B cell (primary cell): ENCODE results near the gene UCN2. TPM values are rescaled to one million over a fixed set of nuclear protein-coding genes. Genes with fewer than 3 reads are reported as not detected.

ENCODE experiments used
- ATAC-seq: fragments of 200-7000 bp; cut with Tn5 transposase; one replicate; pipeline ENCODE4 v1.10.0; 2021; ENCODE audit warnings: low read depth, mild to moderate bottlenecking, moderate number of reproducible peaks, moderate library complexity
- CTCF ChIA-PET: fragments of 350-600 bp; sonication (Branson Sonifier 250); formaldehyde crosslinking; loops from one replicate; lab custom pipeline; 2021; ENCODE audit warnings: antibody characterized with exemption, inconsistent platforms; lab: Charles Lee
- POLR2A ChIA-PET: fragments of 350-600 bp; sonication (Branson Sonifier 250); formaldehyde crosslinking; loops from one replicate; lab custom pipeline; 2021; ENCODE audit warnings: antibody characterized with exemption; lab: Charles Lee
- DNase-seq: peaks from one replicate; pipeline ENCODE4 v3.0.0; 2013
- H2AFZ ChIP-seq: 2 replicates; pipeline ENCODE4 v1.6.1; 2012; ENCODE audit warnings: mild to moderate bottlenecking, low read depth, low read length; ENCODE audit not compliant: insufficient read depth, poor library complexity, severe bottlenecking
- H3K27ac ChIP-seq, 2 donors: 1 replicate in 1 of 2; 2 replicates in 1 of 2; pipeline ENCODE4 v1.5.1; 2012 to 2013; ENCODE audit warnings: low read length in 2 of 2, mild to moderate bottlenecking in 2 of 2, moderate library complexity in 1 of 2
- H3K27me3 ChIP-seq, 4 experiments: fragments of 200-600 bp in 1 of 4; sonication (generic) in 1 of 4; replicated peaks in 1 of 4; 1 replicate in 2 of 4; 2 replicates in 2 of 4; pipeline versions ENCODE4 v1.6.1 to v1.7.0; 2013 to 2016; ENCODE audit warnings: low read length in 3 of 4, mild to moderate bottlenecking in 2 of 4, mixed read lengths in 1 of 4, moderate library complexity in 1 of 4; ENCODE audit not compliant: insufficient read depth in 4 of 4, control insufficient read depth in 3 of 4; ENCODE audit errors: control extremely low read depth in 1 of 4
- H3K36me3 ChIP-seq, 2 experiments: replicated peaks in 1 of 2; 1 replicate in 1 of 2; 2 replicates in 1 of 2; pipeline versions ENCODE4 v1.6.1 to v1.7.1; 2013; ENCODE audit warnings: low read length in 1 of 2; ENCODE audit not compliant: insufficient read depth in 2 of 2, control insufficient read depth in 1 of 2; ENCODE audit errors: control extremely low read depth in 1 of 2, extremely low read depth in 1 of 2
- H3K4me1 ChIP-seq, 2 donors: fragments of 200-600 bp in 1 of 2; sonication (generic) in 1 of 2; 1 replicate in 1 of 2; 2 replicates in 1 of 2; pipeline versions ENCODE4 v1.5.1 to v1.6.1; 2013 to 2017; ENCODE audit warnings: low read length in 2 of 2; ENCODE audit not compliant: control insufficient read depth in 2 of 2, insufficient read depth in 2 of 2
- H3K4me2 ChIP-seq: replicated peaks from 2 replicates; pipeline ENCODE3; 2012; ENCODE audit warnings: mild to moderate bottlenecking, low read depth, low read length; ENCODE audit not compliant: poor library complexity, severe bottlenecking
- H3K4me3 ChIP-seq, 5 experiments: fragments of 200-600 bp in 1 of 5; sonication (generic) in 1 of 5; 1 replicate in 3 of 5; 2 replicates in 2 of 5; pipeline versions ENCODE4 v1.5.1 to v1.7.0; 2011 to 2016; ENCODE audit warnings: low read length in 4 of 5, mild to moderate bottlenecking in 4 of 5, low read depth in 2 of 5, control low read depth in 1 of 5, moderate library complexity in 1 of 5; ENCODE audit not compliant: insufficient read depth in 1 of 5; ENCODE audit errors: control extremely low read depth in 1 of 5, extremely low read depth in 1 of 5
- H3K79me2 ChIP-seq: fragments of 200-600 bp; sonication (generic); one replicate; pipeline ENCODE4 v1.6.0; 2016; ENCODE audit warnings: low read length; ENCODE audit not compliant: control insufficient read depth, insufficient read depth
- H3K9ac ChIP-seq: fragments of 200-600 bp; sonication (generic); 2 replicates; pipeline ENCODE4 v1.6.1; 2017; ENCODE audit warnings: mild to moderate bottlenecking, low read length, moderate library complexity
- H3K9me3 ChIP-seq, 3 donors: one replicate each; pipeline versions ENCODE4 v1.6.1 to v1.7.1; 2013; ENCODE audit warnings: low read length in 2 of 3; ENCODE audit not compliant: control insufficient read depth in 2 of 3, insufficient read depth in 1 of 3; ENCODE audit errors: control extremely low read depth in 1 of 3
- H4K20me1 ChIP-seq: 2 replicates; pipeline ENCODE4 v1.6.0; 2012; ENCODE audit warnings: mild to moderate bottlenecking, low read length; ENCODE audit not compliant: insufficient read depth, control insufficient read depth, poor library complexity, severe bottlenecking
- H3K27ac Mint-ChIP-seq: one replicate; pipeline ENCODE4 v1.8.0; 2021; ENCODE audit warnings: mixed read lengths
- H3K27me3 Mint-ChIP-seq: one replicate; pipeline ENCODE4 v1.8.0; 2021; ENCODE audit warnings: mixed read lengths
- H3K4me1 Mint-ChIP-seq: one replicate; pipeline ENCODE4 v1.8.0; 2021; ENCODE audit warnings: mixed read lengths
- H3K4me3 Mint-ChIP-seq: one replicate; pipeline ENCODE4 v1.8.0; 2021; ENCODE audit warnings: mixed read lengths
- H3K9me3 Mint-ChIP-seq: one replicate; pipeline ENCODE4 v1.8.0; 2022; ENCODE audit warnings: mixed read lengths; ENCODE audit not compliant: insufficient read depth
- CTCF ChIP-seq: fragments of 200-600 bp; IDR thresholded peaks from one replicate; pipeline ENCODE4 v1.8.0; 2022; ENCODE audit warnings: antibody characterized with exemption, mild to moderate bottlenecking
- EZH2 ChIP-seq: IDR thresholded peaks from 2 replicates; pipeline ENCODE4 v1.6.1; 2012; ENCODE audit warnings: borderline replicate concordance, low read depth, mild to moderate bottlenecking, moderate library complexity, low read length; ENCODE audit not compliant: insufficient read depth, poor library complexity, severe bottlenecking
- WGBS: methylation state at CpG from one replicate; pipeline ENCODE4 v1.1.5; 2013; ENCODE audit warnings: missing lambda C conversion rate; ENCODE audit not compliant: insufficient coverage; 5-methylcytosine and 5-hydroxymethylcytosine counted together
- intact Hi-C: fragments of 100-400 bp; cut with micrococcal nuclease; formaldehyde crosslinking; loops from one replicate; pipeline ENCODE4 v1.10.0; 2022
- polyA plus RNA-seq: library from polyadenylated mRNA; depleted of rRNA; stranded (reverse); fragments of >200 nt; gene quantifications from 2 replicates; pipeline ENCODE4 v1.2.3, GENCODE V29; 2012
- total RNA-seq, 2 donors: library from RNA; stranded (reverse); fragments of 120-200 nt in 1 of 2; gene quantifications; 1 replicate in 1 of 2; 2 replicates in 1 of 2; pipeline versions ENCODE4 v1.2.3 to v1.2.4, GENCODE V29; 2013 to 2022

Gene UCN2
- total and polyA plus RNA-seq, 2 donors (not counting 1 experiment from before 2014, with no cell fraction given) = not detected

- Histone ChIP-seq H2AFZ (no peak overlapping the region), H3K9ac (no peak overlapping the region), H3K4me3 (no peak overlapping the region), H3K36me3 (no peaks in the 10 kb centered on the region), H3K4me1 (peaks cover 4 to 9% of the 10 kb centered on the region in 2 donors), H3K4me2 (no peak overlapping the region), H3K27ac (no peak overlapping the region), H3K9me3 (no peaks in the 10 kb centered on the region), H3K27me3 (peaks cover 0 to 42% (median 7%) of the 10 kb centered on the region in 4 experiments), H3K79me2 (no peaks in the 10 kb centered on the region), H4K20me1 (no peaks in the 10 kb centered on the region)
- ATAC-seq (no peak), DNase-seq (no peak)
- TF ChIP-seq EZH2 (no peak), CTCF (no peak)
- H3K27me3 Mint-ChIP-seq = peaks cover 48% of the 10 kb centered on the region
- no peak overlapping the region for H3K4me3 Mint-ChIP-seq
- H3K9me3 Mint-ChIP-seq = no peaks in the 10 kb centered on the region
- intact Hi-C loops = no loop called here
- WGBS = 91% methylated on average over 14 of the region's 14 CpGs
- no peak overlapping the region for H3K27ac Mint-ChIP-seq
- POLR2A ChIA-PET = no interaction called here
- H3K4me1 Mint-ChIP-seq = peaks cover 9% of the 10 kb centered on the region
- CTCF ChIA-PET = no interaction called here
Measured at GRCh38 chr3:48591436-48591835, 27.9 kb upstream of the UCN2 start.

- WGBS = 36% methylated on average over 15 of the region's 15 CpGs
- Histone ChIP-seq H3K9me3 (no peaks in the 10 kb centered on the region), H3K9ac (no peak overlapping the region), H3K4me2 (no peak overlapping the region), H3K79me2 (no peaks in the 10 kb centered on the region), H3K27me3 (peaks cover 0 to 18% (median 1%) of the 10 kb centered on the region in 4 experiments), H3K4me3 (no peak overlapping the region), H4K20me1 (no peaks in the 10 kb centered on the region), H3K36me3 (no peaks in the 10 kb centered on the region), H3K4me1 (no peaks in the 10 kb centered on the region), H2AFZ (no peak overlapping the region), H3K27ac (no peak overlapping the region)
- H3K9me3 Mint-ChIP-seq = no peaks in the 10 kb centered on the region
- POLR2A ChIA-PET = no interaction called here
- DNase-seq = no peak
- no peak overlapping the region for H3K27ac Mint-ChIP-seq
- H3K4me1 Mint-ChIP-seq = no peaks in the 10 kb centered on the region
- CTCF ChIA-PET = no interaction called here
- intact Hi-C loops = no loop called here
- ATAC-seq = no peak
- peaks cover 38% of the 10 kb centered on the region for H3K27me3 Mint-ChIP-seq
- no peak for TF ChIP-seq CTCF
- TF ChIP-seq EZH2 = no peak
- H3K4me3 Mint-ChIP-seq = no peak overlapping the region
Measured at GRCh38 chr3:48588230-48588629, 24.6 kb upstream of the UCN2 start.
